DOHH2 (cell line): ENCODE measurements around the gene IL1RAPL1.
"Not testable (repeated sequence)": the region's sequence is repeated elsewhere in the genome, so short reads cannot be mapped to it uniquely, and the experiment has no call there.

Experiments
- CTCF ChIP-seq: fragments of 200-600 bp; sonication (generic); IDR thresholded peaks from one replicate; pipeline ENCODE4 v1.5.1; 2014; ENCODE audit warnings: antibody characterized with exemption, mild to moderate bottlenecking, low read depth, low read length; ENCODE audit not compliant: poor library complexity, severe bottlenecking
- EZH2phosphoT487 ChIP-seq: fragments of 200-600 bp; sonication (generic); IDR thresholded peaks from 2 replicates; pipeline ENCODE4 v1.6.1; 2017; ENCODE audit warnings: borderline replicate concordance, mild to moderate bottlenecking, antibody characterized with exemption, low read length, moderate library complexity, mixed read lengths

DNA sequence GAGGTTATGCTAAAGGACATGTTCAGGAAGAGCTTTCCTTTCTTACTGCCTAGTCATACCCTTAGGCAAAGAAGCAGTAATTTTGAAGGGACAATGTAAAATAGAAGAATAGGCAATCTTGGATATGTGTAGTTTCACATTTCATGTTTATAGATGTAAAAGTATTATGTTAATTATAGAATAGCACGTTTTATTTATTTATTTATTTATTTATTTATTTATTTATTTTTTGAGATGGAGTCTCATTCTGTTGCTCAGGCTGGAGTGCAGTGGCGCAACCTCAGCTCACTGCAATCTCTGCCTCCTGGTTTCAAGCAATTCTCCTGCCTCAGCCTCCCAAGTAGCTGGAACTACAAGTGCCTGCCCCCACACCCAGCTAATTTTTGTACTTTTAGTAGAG, 535.6 kb downstream of the IL1RAPL1 start:
- not testable (repeated sequence) for TF ChIP-seq CTCF, EZH2phosphoT487
